Body of pancreas (tissue), 4 donors: Measurements from ENCODE around the gene OR51E1.

ENCODE experiments used
- POLR2A ChIP-seq, 3 donors: fragments of 450-650 bp; IDR thresholded peaks; one replicate each; pipeline ENCODE4 v1.6.1; 2016; ENCODE audit warnings: antibody characterized with exemption in 3 of 3, mild to moderate bottlenecking in 2 of 3
- TF ChIP-seq, protein P1 (sequence below), 7 experiments: fragments of 450-650 bp in 4 of 7; fragments of 200-600 bp in 3 of 7; sonication (generic) in 3 of 7; IDR thresholded peaks; one replicate each; pipeline ENCODE4 v1.5.1; 2016 to 2019; ENCODE audit warnings: antibody characterized with exemption in 7 of 7

DNA sequence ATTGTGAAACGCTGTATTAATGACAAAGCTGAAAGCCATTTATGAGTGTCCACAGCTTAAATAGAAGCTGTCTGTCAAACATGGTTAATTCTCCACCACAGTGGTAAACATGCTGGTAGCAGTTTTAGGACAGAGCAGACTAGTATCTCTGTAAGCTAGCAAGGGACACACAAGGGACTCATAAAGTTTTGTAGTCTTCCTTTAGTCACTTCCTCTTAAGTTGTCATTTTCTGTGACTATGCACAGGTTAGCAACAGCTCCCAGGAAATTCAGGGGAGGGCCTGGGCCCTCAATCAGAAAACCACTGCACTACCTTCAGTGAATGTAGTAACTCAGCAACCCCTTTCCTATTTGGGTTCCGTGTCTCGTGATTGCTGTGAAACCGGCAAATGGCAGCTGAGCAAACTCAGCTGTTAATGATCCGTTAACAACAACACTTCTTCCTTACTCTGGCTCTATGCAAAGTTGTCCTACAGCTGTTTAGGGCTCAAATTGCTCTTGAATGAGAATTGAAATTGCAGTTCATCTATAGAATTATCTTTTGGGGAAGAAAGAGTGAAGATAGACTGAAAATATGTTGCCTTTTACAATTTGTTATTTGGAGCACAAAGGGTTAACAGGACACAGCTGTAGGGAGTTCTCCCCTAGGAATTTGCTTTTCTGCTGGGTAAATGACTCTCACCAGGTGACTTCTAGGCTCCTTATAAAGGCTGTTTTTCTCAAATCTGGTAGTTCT lies 60.4 kb downstream of the OR51E1 start, which contains the start of gene MMP26:
- TF ChIP-seq, protein P1, sequence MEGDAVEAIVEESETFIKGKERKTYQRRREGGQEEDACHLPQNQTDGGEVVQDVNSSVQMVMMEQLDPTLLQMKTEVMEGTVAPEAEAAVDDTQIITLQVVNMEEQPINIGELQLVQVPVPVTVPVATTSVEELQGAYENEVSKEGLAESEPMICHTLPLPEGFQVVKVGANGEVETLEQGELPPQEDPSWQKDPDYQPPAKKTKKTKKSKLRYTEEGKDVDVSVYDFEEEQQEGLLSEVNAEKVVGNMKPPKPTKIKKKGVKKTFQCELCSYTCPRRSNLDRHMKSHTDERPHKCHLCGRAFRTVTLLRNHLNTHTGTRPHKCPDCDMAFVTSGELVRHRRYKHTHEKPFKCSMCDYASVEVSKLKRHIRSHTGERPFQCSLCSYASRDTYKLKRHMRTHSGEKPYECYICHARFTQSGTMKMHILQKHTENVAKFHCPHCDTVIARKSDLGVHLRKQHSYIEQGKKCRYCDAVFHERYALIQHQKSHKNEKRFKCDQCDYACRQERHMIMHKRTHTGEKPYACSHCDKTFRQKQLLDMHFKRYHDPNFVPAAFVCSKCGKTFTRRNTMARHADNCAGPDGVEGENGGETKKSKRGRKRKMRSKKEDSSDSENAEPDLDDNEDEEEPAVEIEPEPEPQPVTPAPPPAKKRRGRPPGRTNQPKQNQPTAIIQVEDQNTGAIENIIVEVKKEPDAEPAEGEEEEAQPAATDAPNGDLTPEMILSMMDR (IDR thresholded peaks at IDR 0.05): no peak
- TF ChIP-seq POLR2A (IDR thresholded peaks at IDR 0.05): no peak
